Osteoblast (primary cell): ENCODE results near the gene ADAM12. TPM values are rescaled to one million over a fixed set of nuclear protein-coding genes. Genes with fewer than 3 reads are reported as not detected.

Experiments
- DNase-seq: peaks from one replicate; pipeline ENCODE4 v3.0.0; 2011; ENCODE audit warnings: low spot score, mixed read lengths; ENCODE audit not compliant: insufficient read length; ENCODE audit errors: missing footprints
- H2AFZ ChIP-seq: 2 replicates; pipeline ENCODE4 v1.6.0; 2011; ENCODE audit warnings: mild to moderate bottlenecking, low read length
- H3K27ac ChIP-seq: 2 replicates; pipeline ENCODE4 v1.5.1; 2011; ENCODE audit warnings: mild to moderate bottlenecking, low read depth, low read length, moderate library complexity
- H3K27me3 ChIP-seq: 2 replicates; pipeline ENCODE4 v1.6.0; 2012; ENCODE audit warnings: mild to moderate bottlenecking, control low read depth, inconsistent platforms, low read length, moderate library complexity; ENCODE audit not compliant: insufficient read depth
- H3K36me3 ChIP-seq: 2 replicates; pipeline ENCODE4 v1.5.1; 2011; ENCODE audit warnings: mild to moderate bottlenecking, low read length, control low read depth, moderate library complexity; ENCODE audit not compliant: insufficient read depth
- H3K4me1 ChIP-seq: 2 replicates; pipeline ENCODE4 v1.5.1; 2011; ENCODE audit warnings: mild to moderate bottlenecking, low read length, control low read depth, moderate library complexity; ENCODE audit not compliant: insufficient read depth
- H3K4me2 ChIP-seq: 2 replicates; pipeline ENCODE4 v1.6.0; 2011; ENCODE audit warnings: mild to moderate bottlenecking, low read length; ENCODE audit not compliant: insufficient read depth
- H3K4me3 ChIP-seq: fragments of 200-600 bp; sonication (generic); 3 replicates; pipeline ENCODE4 v1.5.1; 2012; ENCODE audit warnings: mild to moderate bottlenecking, low read length, inconsistent platforms; ENCODE audit not compliant: insufficient read depth
- H3K79me2 ChIP-seq: 2 replicates; pipeline ENCODE4 v1.6.0; 2012; ENCODE audit warnings: mild to moderate bottlenecking, low read length, control low read depth, inconsistent platforms; ENCODE audit not compliant: insufficient read depth
- H3K9me3 ChIP-seq: 2 replicates; pipeline ENCODE4 v1.5.1; 2011; ENCODE audit warnings: low read depth, low read length, control low read depth
- H4K20me1 ChIP-seq: 2 replicates; pipeline ENCODE4 v1.6.0; 2012; ENCODE audit warnings: mild to moderate bottlenecking, low read length, control low read depth; ENCODE audit not compliant: insufficient read depth
- total RNA-seq: library from RNA; depleted of rRNA; stranded (reverse); fragments of >200 nt; gene quantifications from 2 replicates; pipeline ENCODE4 v1.2.3, GENCODE V29; 2012
- TF ChIP-seq, protein P1 (sequence below): IDR thresholded peaks from 2 replicates; pipeline ENCODE4 v1.5.1; 2011; ENCODE audit warnings: mild to moderate bottlenecking, low read depth, low read length, moderate library complexity; ENCODE audit errors: extremely low read depth

Gene ADAM12
- total RNA-seq, 1 donor = 345 TPM

DNA sequence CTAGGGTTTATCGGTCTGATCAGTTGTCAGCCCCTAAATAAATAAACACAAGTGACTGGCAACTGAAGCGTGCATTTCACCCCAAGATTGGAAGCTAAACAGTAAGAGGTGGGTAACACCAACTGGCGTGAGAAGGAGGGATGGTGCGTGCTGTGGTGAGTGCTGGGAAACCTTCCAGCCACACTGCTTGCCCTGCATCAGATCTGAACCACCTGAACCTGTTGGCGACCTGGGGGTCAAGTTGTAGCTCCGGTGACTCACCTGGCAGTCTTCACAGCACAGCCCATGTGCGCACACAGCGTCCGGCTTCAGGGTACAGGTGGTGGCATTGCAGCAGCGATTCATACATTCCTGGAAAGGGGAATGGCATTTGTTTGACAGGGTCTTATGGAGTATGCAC is 321.8 kb downstream of the ADAM12 start:
- Histone ChIP-seq H3K36me3 (peaks cover 65% of the 10 kb centered on the region), H3K79me2 (no peaks in the 10 kb centered on the region), H3K9me3 (no peaks in the 10 kb centered on the region), H3K4me1 (peaks cover 44% of the 10 kb centered on the region), H2AFZ (no peak overlapping the region), H4K20me1 (no peaks in the 10 kb centered on the region), H3K4me3 (no peak overlapping the region), H3K27me3 (no peaks in the 10 kb centered on the region), H3K27ac (no peak overlapping the region), H3K4me2 (no peak overlapping the region)
- TF ChIP-seq, protein P1, sequence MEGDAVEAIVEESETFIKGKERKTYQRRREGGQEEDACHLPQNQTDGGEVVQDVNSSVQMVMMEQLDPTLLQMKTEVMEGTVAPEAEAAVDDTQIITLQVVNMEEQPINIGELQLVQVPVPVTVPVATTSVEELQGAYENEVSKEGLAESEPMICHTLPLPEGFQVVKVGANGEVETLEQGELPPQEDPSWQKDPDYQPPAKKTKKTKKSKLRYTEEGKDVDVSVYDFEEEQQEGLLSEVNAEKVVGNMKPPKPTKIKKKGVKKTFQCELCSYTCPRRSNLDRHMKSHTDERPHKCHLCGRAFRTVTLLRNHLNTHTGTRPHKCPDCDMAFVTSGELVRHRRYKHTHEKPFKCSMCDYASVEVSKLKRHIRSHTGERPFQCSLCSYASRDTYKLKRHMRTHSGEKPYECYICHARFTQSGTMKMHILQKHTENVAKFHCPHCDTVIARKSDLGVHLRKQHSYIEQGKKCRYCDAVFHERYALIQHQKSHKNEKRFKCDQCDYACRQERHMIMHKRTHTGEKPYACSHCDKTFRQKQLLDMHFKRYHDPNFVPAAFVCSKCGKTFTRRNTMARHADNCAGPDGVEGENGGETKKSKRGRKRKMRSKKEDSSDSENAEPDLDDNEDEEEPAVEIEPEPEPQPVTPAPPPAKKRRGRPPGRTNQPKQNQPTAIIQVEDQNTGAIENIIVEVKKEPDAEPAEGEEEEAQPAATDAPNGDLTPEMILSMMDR = no peak
- DNase-seq = no peak

DNA sequence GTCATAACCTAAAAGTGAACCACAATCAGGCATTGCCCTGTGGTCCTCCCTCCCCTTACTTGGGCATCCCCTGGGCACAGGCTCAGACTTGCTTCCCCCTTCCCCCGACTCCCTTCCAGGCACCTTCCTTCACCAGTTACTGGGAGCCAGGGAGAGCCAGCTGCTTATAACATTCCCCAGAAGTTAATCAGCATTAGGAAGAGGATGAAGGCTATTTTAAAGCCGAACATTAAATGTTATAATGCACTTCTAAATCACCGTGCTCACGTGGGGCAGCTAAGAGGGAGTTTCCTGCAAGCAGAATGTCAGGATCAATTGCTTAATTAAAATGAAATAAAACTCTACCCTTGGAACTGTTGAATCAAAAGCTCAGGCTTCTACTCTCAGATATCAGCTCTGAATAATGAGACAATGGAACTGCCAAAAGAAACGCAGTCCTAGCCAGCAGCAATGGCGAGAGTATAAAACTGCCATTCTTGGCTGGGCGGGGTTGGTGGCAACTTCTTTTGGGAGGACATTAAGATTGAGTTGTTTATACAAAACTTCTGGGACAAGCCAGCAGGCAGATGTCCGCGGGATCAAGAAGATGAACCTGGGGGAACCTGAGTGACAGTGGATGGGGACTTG is 322.4 kb downstream of the ADAM12 start:
- Histone ChIP-seq H3K4me2 (no peak overlapping the region), H2AFZ (no peak overlapping the region), H3K9me3 (no peaks in the 10 kb centered on the region), H3K27ac (peak overlapping the region; percentile 49), H4K20me1 (no peaks in the 10 kb centered on the region), H3K27me3 (no peaks in the 10 kb centered on the region), H3K79me2 (no peaks in the 10 kb centered on the region), H3K36me3 (peaks cover 63% of the 10 kb centered on the region), H3K4me1 (peaks cover 50% of the 10 kb centered on the region), H3K4me3 (no peak overlapping the region)
- no peak for DNase-seq
- TF ChIP-seq, protein P1 = no peak

DNA sequence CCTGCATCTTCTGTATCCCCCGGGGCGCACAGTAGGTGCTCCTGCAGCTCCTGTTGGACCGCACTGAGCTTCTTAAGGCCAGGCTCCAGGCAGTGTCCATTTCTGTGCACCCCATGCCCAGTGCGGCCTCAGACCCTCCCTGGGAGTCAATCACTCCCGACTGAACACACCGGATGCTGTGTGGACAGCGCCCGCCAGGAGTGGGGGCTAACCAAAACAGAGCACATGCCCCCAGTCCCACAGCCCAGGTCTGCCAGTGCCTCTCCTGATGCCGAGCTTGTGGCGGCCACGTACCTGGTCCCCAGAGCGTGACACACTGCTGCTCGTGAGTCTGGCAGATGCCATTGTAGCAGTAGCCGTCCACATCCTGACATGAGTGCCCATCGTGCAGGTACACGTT is 323.8 kb downstream of the ADAM12 start:
- no peak for DNase-seq
- H3K4me2 ChIP-seq = no peak overlapping the region
- TF ChIP-seq, protein P1 = no peak
- no peaks in the 10 kb centered on the region for H3K27me3 ChIP-seq
- no peaks in the 10 kb centered on the region for H3K79me2 ChIP-seq
- peaks cover 50% of the 10 kb centered on the region for H3K36me3 ChIP-seq
- H2AFZ ChIP-seq = no peak overlapping the region
- H3K4me1 ChIP-seq = peaks cover 64% of the 10 kb centered on the region
- no peaks in the 10 kb centered on the region for H3K9me3 ChIP-seq
- H3K27ac ChIP-seq = peak overlapping the region; percentile 99
- no peak overlapping the region for H3K4me3 ChIP-seq
- H4K20me1 ChIP-seq = no peaks in the 10 kb centered on the region

DNA sequence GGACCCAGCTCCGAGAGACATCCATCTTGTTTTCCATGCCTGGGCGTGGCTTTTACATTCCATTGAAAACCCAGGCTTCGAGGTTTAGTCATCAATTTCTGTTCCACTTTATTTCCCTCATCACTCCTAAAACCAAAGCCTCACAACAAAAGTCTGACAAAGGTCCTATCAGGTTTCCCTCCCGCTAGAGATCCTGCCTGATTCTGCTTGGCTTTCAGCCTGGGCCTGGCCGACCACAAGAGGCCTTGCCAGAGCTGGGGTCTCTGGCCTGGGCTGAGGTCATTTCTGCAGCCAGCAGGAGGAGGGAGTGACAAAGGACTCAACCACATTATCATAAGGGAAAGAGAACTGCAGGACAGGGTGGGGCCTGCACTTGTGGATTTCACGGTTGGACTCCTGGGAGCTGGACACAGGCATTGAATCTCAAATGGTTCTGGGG is 324.9 kb downstream of the ADAM12 start:
- H4K20me1 ChIP-seq = no peaks in the 10 kb centered on the region
- H3K36me3 ChIP-seq = peaks cover 42% of the 10 kb centered on the region
- no peaks in the 10 kb centered on the region for H3K27me3 ChIP-seq
- H3K4me1 ChIP-seq = peaks cover 69% of the 10 kb centered on the region
- peak overlapping the region; percentile 57 for H3K4me2 ChIP-seq
- TF ChIP-seq, protein P1 = no peak
- peak overlapping the region; percentile 99 for H3K27ac ChIP-seq
- peak; percentile 91 for DNase-seq
- no peaks in the 10 kb centered on the region for H3K79me2 ChIP-seq
- no peak overlapping the region for H3K4me3 ChIP-seq
- no peaks in the 10 kb centered on the region for H3K9me3 ChIP-seq
- peak overlapping the region; percentile 37 for H2AFZ ChIP-seq
